MM.1S (cell line): ENCODE data around the gene XYLT2.
"Not testable (repeated sequence)": the region's sequence is repeated elsewhere in the genome, so short reads cannot be mapped to it uniquely, and the experiment has no call there.

Experiments
- DNase-seq: peaks from one replicate; pipeline ENCODE4 v3.0.0-alpha.2; 2015
- H2AFZ ChIP-seq: fragments of 300-600 bp; sonication (generic); 2 replicates; pipeline ENCODE4 v1.6.0; 2016; ENCODE audit warnings: antibody characterized with exemption, low read length
- H3F3A ChIP-seq: fragments of 300-600 bp; sonication (generic); 2 replicates; pipeline ENCODE4 v1.6.1; 2016; ENCODE audit warnings: mild to moderate bottlenecking, antibody characterized with exemption, low read length, moderate library complexity, mixed read lengths; ENCODE audit not compliant: insufficient read depth
- H3K27ac ChIP-seq: fragments of 300-600 bp; sonication (generic); 2 replicates; pipeline ENCODE4 v1.5.1; 2016; ENCODE audit warnings: mild to moderate bottlenecking, low read length
- H3K27me3 ChIP-seq: fragments of 300-600 bp; sonication (generic); replicated peaks from 2 replicates; pipeline ENCODE4 v1.6.0; 2016; ENCODE audit warnings: low read length; ENCODE audit not compliant: insufficient read depth
- H3K36me3 ChIP-seq: fragments of 300-600 bp; sonication (generic); replicated peaks from 2 replicates; pipeline ENCODE4 v1.6.1; 2016; ENCODE audit warnings: mild to moderate bottlenecking, low read length, mixed read lengths; ENCODE audit not compliant: insufficient read depth
- H3K4me1 ChIP-seq: fragments of 300-600 bp; sonication (generic); 2 replicates; pipeline ENCODE4 v1.6.1; 2016; ENCODE audit warnings: low read length, mixed read lengths
- H3K4me2 ChIP-seq: fragments of 300-600 bp; sonication (generic); 2 replicates; pipeline ENCODE4 v1.6.0; 2016; ENCODE audit warnings: low read depth, low read length
- H3K4me3 ChIP-seq: fragments of 300-600 bp; sonication (generic); 2 replicates; pipeline ENCODE4 v1.5.1; 2016; ENCODE audit warnings: low read length, mixed read lengths
- H3K79me2 ChIP-seq: fragments of 300-600 bp; sonication (generic); 2 replicates; pipeline ENCODE4 v1.6.1; 2016; ENCODE audit warnings: mixed run types, low read length, mixed read lengths
- H3K9ac ChIP-seq: fragments of 300-600 bp; sonication (generic); 2 replicates; pipeline ENCODE4 v1.6.1; 2016; ENCODE audit warnings: low read length, mixed read lengths
- H3K9me2 ChIP-seq: fragments of 300-600 bp; sonication (generic); replicated peaks from 2 replicates; pipeline ENCODE4 v1.6.1; 2016; ENCODE audit warnings: mild to moderate bottlenecking, low read length, mixed read lengths; ENCODE audit not compliant: insufficient read depth
- H3K9me3 ChIP-seq: fragments of 300-600 bp; sonication (generic); replicated peaks from 2 replicates; pipeline ENCODE4 v1.6.1; 2016; ENCODE audit warnings: mild to moderate bottlenecking, low read length, mixed read lengths; ENCODE audit not compliant: insufficient read depth
- H4K20me1 ChIP-seq: fragments of 300-600 bp; sonication (generic); 2 replicates; pipeline ENCODE4 v1.6.1; 2016; ENCODE audit warnings: mild to moderate bottlenecking, low read length, moderate library complexity, mixed read lengths; ENCODE audit not compliant: insufficient read depth
- EZH2 ChIP-seq: fragments of 300-600 bp; sonication (generic); optimal IDR thresholded peaks from 2 replicates; pipeline ENCODE3; 2017; ENCODE audit warnings: low read depth, mild to moderate bottlenecking, antibody characterized with exemption, low read length, mixed read lengths
- EZH2phosphoT487 ChIP-seq: fragments of 300-600 bp; sonication (generic); IDR thresholded peaks from 2 replicates; pipeline ENCODE4 v1.6.1; 2018; ENCODE audit warnings: antibody characterized with exemption, low read length
- TF ChIP-seq, protein P1 (sequence below): fragments of 300-600 bp; sonication (generic); IDR thresholded peaks from 2 replicates; pipeline ENCODE4 v1.5.1; 2016; ENCODE audit warnings: antibody characterized with exemption, low read length, mixed read lengths

XYLT2 gene

DNA sequence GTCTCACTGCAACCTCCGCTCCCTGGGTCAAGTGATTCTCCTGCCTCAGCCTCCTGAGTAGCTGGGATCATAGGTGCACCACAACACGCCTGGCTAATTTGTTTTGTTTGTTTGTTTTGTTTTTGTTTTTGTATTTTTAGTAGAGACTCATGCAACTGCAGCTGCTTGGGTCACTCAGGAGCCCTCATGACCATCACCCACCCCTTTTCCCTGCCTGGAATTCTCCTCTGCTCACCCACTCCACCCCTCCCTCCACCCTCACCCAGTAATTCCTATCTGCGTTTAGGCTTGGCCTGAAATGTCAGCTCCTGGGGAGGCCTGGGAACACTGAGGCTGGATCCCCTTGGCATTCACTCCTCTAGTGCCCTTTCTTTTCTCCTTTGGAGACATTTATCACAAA lies 46.1 kb upstream of the XYLT2 start:
- Histone ChIP-seq H3K27ac (no peak overlapping the region), H4K20me1 (no peaks in the 10 kb centered on the region), H2AFZ (no peak overlapping the region), H3K9ac (no peak overlapping the region), H3K79me2 (no peaks in the 10 kb centered on the region), H3K9me3 (no peaks in the 10 kb centered on the region), H3K4me2 (no peak overlapping the region), H3K36me3 (no peaks in the 10 kb centered on the region), H3K27me3 (no peaks in the 10 kb centered on the region), H3K9me2 (no peaks in the 10 kb centered on the region), H3K4me1 (no peaks in the 10 kb centered on the region), H3K4me3 (no peak overlapping the region), H3F3A (no peaks in the 10 kb centered on the region)
- DNase-seq, result no peak
- TF ChIP-seq EZH2phosphoT487, result no peak
- no peak for TF ChIP-seq EZH2
- TF ChIP-seq, protein P1, sequence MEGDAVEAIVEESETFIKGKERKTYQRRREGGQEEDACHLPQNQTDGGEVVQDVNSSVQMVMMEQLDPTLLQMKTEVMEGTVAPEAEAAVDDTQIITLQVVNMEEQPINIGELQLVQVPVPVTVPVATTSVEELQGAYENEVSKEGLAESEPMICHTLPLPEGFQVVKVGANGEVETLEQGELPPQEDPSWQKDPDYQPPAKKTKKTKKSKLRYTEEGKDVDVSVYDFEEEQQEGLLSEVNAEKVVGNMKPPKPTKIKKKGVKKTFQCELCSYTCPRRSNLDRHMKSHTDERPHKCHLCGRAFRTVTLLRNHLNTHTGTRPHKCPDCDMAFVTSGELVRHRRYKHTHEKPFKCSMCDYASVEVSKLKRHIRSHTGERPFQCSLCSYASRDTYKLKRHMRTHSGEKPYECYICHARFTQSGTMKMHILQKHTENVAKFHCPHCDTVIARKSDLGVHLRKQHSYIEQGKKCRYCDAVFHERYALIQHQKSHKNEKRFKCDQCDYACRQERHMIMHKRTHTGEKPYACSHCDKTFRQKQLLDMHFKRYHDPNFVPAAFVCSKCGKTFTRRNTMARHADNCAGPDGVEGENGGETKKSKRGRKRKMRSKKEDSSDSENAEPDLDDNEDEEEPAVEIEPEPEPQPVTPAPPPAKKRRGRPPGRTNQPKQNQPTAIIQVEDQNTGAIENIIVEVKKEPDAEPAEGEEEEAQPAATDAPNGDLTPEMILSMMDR, result no peak

DNA sequence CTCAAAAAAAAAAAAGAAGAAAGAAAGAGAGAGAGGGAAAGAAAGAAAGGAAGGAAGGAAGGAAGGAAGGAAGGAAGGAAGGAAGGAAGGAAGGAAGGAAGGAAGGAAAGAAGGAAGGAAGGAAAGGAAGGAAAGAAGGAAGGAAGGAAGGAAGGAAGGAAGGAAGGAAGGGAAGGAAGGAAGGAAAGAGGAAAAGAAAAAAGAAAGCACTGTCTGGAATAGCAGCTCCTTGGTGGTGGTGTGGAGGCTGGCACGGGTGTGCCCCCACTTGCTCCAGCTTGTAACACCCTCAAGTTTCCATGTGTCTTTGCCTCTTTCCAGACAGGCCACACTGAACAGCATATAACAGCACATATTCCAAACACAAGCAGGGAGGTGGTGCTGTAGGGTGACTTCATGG lies 45.1 kb upstream of the XYLT2 start:
- not testable (repeated sequence) for H3K4me1 ChIP-seq, H2AFZ ChIP-seq, H3K4me3 ChIP-seq, H4K20me1 ChIP-seq, H3F3A ChIP-seq, H3K79me2 ChIP-seq, DNase-seq, H3K27ac ChIP-seq, H3K9ac ChIP-seq, H3K4me2 ChIP-seq, H3K36me3 ChIP-seq, H3K9me2 ChIP-seq, H3K9me3 ChIP-seq, H3K27me3 ChIP-seq

DNA sequence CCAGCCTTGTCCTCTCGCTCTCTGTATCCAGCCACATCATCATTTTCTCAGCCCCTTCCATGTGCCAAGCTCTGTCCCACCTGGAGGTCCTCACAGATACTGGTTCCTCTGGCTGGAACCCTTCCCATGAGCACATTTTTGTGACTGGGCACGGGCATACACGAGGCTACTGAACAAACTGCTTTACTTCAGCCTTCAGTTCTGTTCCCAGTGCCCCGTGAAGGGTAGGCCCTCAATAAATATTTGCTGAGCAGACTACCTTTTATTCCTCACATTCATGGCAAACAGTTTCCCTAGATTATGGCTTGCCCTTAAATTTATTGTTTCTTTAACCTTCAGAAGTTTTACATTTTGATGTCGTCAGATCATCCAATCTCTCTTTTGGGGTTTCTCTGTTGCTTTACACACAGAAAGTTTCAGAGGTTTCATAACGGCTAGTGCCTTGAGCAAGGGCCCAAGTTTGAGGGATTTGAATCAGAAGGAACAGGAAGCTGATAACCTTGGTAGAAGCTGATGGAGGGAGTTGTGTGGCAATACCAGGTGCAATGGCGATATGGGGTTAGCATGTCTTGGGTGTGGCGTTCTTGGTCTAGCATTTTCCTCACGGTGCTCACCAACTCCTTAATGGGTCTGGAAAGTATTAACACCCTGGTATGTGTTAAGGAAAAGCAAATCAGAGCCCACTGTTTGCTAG lies 43.9 kb upstream of the XYLT2 start:
- no peak overlapping the region for H3K4me2 ChIP-seq
- H3K4me3 ChIP-seq, result no peak overlapping the region
- H3K4me1 ChIP-seq, result no peaks in the 10 kb centered on the region
- H3K79me2 ChIP-seq, result no peaks in the 10 kb centered on the region
- DNase-seq, result peak; percentile 11
- H3K27me3 ChIP-seq, result no peaks in the 10 kb centered on the region
- H3K9me2 ChIP-seq, result no peaks in the 10 kb centered on the region
- H4K20me1 ChIP-seq, result no peaks in the 10 kb centered on the region
- no peaks in the 10 kb centered on the region for H3K36me3 ChIP-seq
- TF ChIP-seq EZH2phosphoT487 (no peak), EZH2 (no peak)
- TF ChIP-seq, protein P1, result no peak
- H2AFZ ChIP-seq, result no peak overlapping the region
- no peak overlapping the region for H3K27ac ChIP-seq
- H3K9me3 ChIP-seq, result no peaks in the 10 kb centered on the region
- H3F3A ChIP-seq, result no peaks in the 10 kb centered on the region
- H3K9ac ChIP-seq, result no peak overlapping the region

DNA sequence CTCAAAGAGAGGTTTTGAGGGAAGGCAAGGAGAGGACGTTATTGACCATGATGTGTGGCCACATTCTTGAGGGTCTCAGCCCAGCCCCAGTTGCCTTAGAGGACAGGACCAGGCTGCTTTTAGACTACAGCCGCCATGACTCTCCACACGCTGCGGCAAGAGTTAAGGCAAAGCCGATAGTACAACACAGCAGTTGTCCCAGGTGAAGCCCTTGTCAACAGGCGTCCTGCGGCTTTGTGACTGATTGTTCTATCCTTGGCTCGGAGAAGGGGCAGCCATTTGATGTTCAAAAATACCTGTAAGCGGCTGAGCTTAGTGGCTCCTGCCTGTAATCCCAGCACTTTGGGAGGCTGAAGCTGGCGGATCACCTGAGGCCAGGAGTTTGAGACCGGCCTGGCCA lies 42.9 kb upstream of the XYLT2 start:
- Histone ChIP-seq H3K79me2 (no peaks in the 10 kb centered on the region), H2AFZ (no peak overlapping the region), H3K4me1 (no peaks in the 10 kb centered on the region), H3K9ac (no peak overlapping the region), H3K9me2 (no peaks in the 10 kb centered on the region), H3K27ac (no peak overlapping the region), H3K4me2 (no peak overlapping the region), H3K27me3 (no peaks in the 10 kb centered on the region), H4K20me1 (no peaks in the 10 kb centered on the region), H3F3A (no peaks in the 10 kb centered on the region), H3K36me3 (no peaks in the 10 kb centered on the region), H3K9me3 (no peaks in the 10 kb centered on the region), H3K4me3 (no peak overlapping the region)
- DNase-seq, result no peak
- no peak for TF ChIP-seq EZH2
- no peak for TF ChIP-seq EZH2phosphoT487
- TF ChIP-seq, protein P1, result no peak
